NCI-H2227 (cell line): ENCODE data around the gene LTBP1.
"Not testable (repeated sequence)": the region's sequence is repeated elsewhere in the genome, so short reads cannot be mapped to it uniquely, and the experiment has no call there.

Experiments used
- DNase-seq: peaks from one replicate; lab custom pipeline; 2025; ENCODE audit not compliant: unreplicated experiment; lab: John Stamatoyannopoulos, UW

LTBP1 gene

GRCh38 chr2:33215299-33215698, 268.5 kb downstream of the LTBP1 start:
- no peak for DNase-seq

- no peak for DNase-seq
Observed at GRCh38 chr2:33215983-33216382, 269.2 kb downstream of the LTBP1 start.

- no peak for DNase-seq
Observed at GRCh38 chr2:33216508-33217182, 269.9 kb downstream of the LTBP1 start.

DNA sequence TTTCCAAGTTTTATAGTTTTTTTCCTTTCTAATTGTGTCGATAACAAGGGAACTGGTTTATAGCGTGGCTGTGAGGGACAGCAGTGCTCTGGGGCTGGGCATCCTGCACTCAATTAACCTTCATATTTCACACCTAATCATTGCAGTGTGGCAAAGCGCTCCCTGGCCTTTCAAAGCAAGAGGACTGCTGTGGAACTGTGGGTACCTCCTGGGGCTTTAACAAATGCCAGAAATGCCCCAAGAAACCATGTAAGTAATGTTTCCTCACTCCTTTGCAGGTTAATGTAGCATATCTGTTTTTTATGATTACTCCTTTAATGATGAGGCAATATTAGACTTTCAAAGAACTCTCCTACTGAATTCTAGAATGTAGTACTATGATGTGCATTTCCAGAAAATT, 270.7 kb downstream of the LTBP1 start:
- no peak for DNase-seq

DNA sequence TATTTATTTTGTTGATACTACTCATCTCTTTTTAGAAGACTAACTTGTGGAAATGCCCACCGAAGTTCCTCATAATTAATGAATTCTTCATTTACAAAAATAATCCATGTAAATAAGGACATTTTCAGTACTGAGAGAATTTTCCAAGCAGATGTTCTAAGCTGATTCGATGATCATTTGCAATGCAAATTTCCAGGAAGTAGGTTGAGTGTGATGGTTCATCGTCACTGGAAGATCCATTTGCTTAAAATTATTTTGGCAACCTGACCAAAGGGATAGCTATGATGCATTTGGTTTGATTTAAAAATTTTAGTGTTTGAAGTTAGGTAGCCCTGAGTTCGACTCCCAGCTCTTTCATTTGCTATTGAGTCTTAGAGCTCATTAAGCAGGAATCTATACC, 272.4 kb downstream of the LTBP1 start:
- DNase-seq = no peak

DNA sequence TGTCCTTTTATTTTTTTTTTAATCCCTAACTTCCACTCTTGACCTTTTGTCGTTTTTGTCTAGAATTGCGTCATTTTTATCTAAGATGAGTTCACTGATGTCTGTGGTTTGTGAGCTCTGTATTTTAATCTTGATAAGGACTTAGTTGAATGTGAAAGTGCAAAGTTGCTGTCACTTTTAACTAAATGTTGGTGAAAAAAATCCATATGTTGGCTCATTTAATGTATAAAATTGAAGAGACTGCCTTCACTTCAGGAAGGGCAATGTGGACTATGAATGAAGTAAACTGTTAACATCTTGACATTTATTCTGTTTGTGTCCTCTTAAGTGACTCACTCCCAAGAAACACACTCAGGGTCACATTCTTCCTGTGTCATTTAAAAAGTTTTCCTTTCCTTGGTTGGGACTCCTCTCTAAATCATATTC, 273.1 kb downstream of the LTBP1 start:
- no peak for DNase-seq

DNA sequence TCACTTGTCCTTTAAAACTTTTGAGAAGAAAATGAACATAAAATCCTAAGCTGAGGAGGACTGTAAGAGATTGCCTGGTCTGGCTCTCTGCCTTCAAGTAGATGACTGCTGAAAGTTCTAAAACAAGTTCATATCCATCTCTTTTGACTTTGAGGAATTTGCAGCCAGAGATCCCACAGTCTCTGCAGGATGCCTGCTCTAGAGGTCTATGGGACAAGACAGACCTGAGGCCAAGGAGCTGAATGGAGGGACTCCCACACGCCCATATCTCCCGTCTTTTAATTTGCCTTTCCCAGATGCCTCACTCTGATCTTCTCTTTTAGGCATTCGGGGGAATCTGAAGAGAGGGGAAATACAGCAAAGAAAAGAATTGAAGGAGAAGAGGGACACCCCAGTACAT, 273.8 kb downstream of the LTBP1 start:
- DNase-seq = no peak

DNA sequence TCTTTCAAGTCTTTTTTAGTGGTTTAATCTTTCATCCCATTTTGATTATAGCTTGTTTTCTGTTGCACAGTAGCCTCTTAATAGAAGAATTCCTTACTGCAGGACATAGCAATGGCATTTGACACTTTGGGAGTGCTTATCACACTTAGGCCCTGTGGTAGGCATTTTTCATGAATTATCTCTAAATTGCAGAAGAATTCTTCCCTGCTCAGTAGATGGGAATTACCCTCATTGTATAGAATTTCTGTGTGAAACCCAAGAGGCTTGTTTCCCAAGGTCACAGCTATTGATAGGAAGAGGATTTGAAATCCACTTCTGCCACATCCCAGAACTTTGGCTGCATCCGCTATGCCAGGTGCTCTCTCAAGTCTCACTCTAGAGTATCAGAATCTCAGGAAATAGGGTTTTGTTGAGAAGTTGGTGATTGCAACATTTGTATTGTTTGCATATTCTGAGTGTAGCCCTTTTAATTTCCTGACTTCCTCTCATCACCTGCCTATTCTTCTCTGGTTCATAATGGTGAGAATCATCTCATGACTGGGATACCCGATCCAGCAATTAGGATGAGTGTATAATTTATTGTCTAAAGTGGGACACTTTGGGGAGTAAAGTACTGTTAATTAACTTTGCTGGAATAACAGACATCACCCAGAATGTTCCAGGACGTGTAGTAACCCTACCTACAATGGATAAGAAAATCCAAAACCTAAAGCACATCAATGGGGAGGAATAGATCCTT, 274.5 kb downstream of the LTBP1 start:
- peak; percentile 10 for DNase-seq

DNA sequence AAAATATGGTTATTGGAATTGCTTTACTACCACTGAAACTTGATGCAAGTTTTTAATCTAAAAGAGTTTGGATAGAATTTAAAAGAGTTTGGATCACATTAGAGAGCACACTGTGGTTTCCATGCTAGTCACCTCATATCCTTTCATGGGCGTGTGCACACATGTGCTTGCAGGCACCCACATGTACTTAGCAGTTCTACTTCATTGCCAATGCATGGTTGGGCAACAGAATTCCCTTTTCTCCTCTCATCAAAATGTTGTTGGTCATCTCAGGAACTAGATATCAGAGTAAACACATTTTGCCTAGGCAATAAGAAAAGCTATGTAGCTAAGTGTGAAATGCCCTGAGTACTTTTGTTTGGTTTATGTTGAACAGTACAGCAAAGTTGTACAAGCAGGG, 275.6 kb downstream of the LTBP1 start:
- no peak for DNase-seq

GRCh38 chr2:33223856-33224255, 277.1 kb downstream of the LTBP1 start:
- DNase-seq = no peak

GRCh38 chr2:33225350-33225749, 278.6 kb downstream of the LTBP1 start:
- DNase-seq = no peak

DNA sequence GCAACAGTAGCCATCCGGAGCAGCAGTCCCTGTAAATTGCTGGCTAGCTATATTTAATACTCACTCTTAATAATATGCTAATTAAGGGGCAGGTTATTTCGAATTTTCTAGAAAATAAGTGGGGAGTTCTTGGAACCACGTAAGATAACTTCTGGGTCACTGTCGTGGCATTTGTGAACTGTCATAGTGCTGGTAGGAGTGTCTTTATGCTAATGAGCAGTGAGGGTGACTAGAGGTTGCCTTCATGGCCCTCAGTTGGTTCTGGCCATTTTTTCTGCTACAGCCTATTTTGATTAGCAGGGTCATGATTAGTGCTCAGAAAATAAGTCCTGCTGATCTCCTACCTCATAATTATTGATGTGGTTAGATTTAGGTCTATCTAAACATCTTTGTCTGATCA, 279.8 kb downstream of the LTBP1 start:
- DNase-seq = no peak

DNA sequence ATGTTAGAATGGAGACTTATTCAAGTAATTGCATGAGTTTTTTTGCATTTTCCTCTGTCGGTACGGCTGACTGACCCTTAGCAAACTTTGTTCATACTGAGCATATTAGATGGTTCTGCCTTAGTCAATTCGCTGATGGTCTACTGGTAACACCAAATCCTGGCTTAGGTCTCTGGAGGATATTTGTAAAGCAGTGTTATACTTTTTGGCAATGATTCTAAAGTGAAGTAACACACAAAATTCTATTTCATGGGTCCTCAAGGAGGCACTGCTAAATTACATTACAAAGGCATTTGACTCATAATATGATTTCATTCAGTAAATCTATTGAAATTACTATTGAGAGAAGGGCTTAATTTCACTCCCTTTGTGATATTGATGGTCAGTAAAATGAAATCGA, 282.9 kb downstream of the LTBP1 start:
- no peak for DNase-seq

DNA sequence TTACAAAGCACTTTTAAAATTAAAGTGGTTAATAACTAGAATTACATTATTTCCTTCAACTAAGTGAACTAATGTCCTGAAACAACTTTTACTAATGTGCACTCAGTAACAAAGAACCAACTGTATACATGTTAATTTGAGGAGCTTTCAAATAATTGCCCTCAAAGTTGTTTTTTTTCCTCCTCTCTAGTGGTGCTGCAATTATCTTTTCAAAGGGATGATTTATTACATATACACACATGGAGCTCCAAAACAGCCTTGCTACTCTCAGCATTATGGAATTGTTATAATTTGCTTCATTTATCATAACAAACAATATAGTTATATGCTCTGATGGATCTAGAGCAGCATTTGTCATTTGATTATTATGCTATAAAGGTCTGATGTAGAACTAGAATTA, 283.4 kb downstream of the LTBP1 start:
- DNase-seq = peak; percentile 74

GRCh38 chr2:33230842-33231241, 284.1 kb downstream of the LTBP1 start:
- DNase-seq = no peak

DNA sequence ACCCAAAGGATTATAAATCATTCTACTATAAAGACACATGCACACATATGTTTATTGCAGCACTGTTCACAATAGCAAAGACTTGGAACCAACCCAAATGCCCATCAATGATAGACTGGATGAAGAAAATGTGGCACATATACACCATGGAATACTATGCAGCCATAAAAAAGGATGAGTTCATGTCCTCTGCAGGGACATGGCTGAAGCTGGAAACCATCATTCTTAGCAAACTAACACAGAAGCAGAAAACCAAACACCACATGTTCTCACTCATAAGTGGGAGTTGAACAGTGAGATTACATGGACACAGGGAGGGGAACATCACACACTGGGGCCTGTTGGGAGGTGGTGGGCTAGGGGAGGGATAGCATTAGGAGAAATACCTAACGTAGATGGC, 288.8 kb downstream of the LTBP1 start:
- DNase-seq = not testable (repeated sequence)

- no peak for DNase-seq
Observed at GRCh38 chr2:33236482-33237385, 290.0 kb downstream of the LTBP1 start.

GRCh38 chr2:33238111-33238510, 291.4 kb downstream of the LTBP1 start:
- no peak for DNase-seq

DNA sequence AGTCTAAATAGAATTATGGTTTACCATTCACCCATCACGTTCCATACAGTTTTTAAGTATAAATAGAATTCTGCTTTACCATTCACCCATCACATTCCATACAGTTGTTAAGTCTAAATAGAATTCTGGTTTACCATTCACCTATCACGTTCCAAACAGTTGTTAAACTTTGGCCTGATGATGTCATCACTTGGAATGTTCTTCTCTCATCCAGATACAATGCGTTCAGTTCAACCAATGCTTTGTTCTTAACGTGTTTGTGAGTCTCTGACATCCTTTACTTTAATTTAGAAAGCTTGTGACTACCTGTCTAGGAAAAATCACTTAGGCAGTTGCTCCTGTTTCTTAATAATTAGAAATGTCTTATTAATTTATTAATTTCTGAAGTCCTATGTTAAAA, 293.4 kb downstream of the LTBP1 start:
- DNase-seq = no peak

DNA sequence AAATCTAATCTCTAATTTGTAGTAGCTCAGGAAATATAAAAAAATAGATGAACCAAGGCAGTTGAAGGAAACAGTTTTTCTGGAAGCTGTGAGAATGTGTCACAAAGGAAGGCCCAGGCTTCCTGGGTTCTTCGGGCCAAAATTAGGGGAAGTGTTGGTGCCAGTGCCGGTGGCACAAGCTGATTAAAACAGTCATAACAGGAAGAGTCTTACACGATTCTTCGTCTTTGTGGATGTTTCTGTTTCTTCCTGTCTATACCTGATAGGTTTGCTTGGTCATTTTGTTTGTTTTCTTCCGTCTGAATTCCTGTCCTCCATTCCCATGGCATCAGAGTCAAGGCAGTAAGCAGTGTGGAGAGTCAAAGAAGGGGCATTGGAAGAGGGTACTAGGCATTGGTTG, 294.3 kb downstream of the LTBP1 start:
- no peak for DNase-seq

- DNase-seq = no peak
Observed at GRCh38 chr2:33241581-33241980, 294.8 kb downstream of the LTBP1 start.

- no peak for DNase-seq
Observed at GRCh38 chr2:33242845-33243244, 296.1 kb downstream of the LTBP1 start.
